Upper lobe of left lung (tissue), 6 donors: ENCODE data around the gene DLG2. TPM values are rescaled to one million over a fixed set of nuclear protein-coding genes. Genes with fewer than 3 reads are reported as not detected.
"Not testable (repeated sequence)": the region's sequence is repeated elsewhere in the genome, so short reads cannot be mapped to it uniquely, and the experiment has no call there.

ENCODE experiments used
- ATAC-seq, 2 donors: fragments of 200-7000 bp; cut with Tn5 transposase; one replicate each; pipeline ENCODE4 v1.9.1; 2022; ENCODE audit warnings: mild to moderate bottlenecking in 2 of 2, moderate library complexity in 2 of 2; ENCODE audit not compliant: low FRiP score in 2 of 2
- DNase-seq, 2 donors: peaks; one replicate each; pipeline ENCODE4 v3.0.0-alpha.2; 2019 to 2020
- H3K27ac ChIP-seq, 4 donors: fragments of 200-600 bp; sonication (generic); one replicate each; pipeline ENCODE4 v1.5.1; 2016 to 2019
- H3K27me3 ChIP-seq, 4 donors: fragments of 200-600 bp; sonication (generic); one replicate each; pipeline ENCODE4 v1.5.1; 2017 to 2019
- H3K36me3 ChIP-seq, 4 donors: fragments of 200-600 bp; sonication (generic); one replicate each; pipeline ENCODE4 v1.5.1; 2016 to 2019
- H3K4me1 ChIP-seq, 4 donors: fragments of 200-600 bp; sonication (generic); one replicate each; pipeline ENCODE4 v1.5.1; 2018 to 2019
- H3K4me3 ChIP-seq, 4 donors: fragments of 200-600 bp; sonication (generic); one replicate each; pipeline ENCODE4 v1.5.1; 2017 to 2019; ENCODE audit warnings: mild to moderate bottlenecking in 2 of 4, moderate library complexity in 1 of 4
- H3K9me3 ChIP-seq, 4 donors: fragments of 200-600 bp; sonication (generic); one replicate each; pipeline ENCODE4 v1.5.1; 2018 to 2019
- CTCF ChIP-seq, 6 experiments: fragments of 450-650 bp in 4 of 6; fragments of 200-600 bp in 2 of 6; sonication (generic) in 2 of 6; IDR thresholded peaks; one replicate each; pipeline ENCODE4 v1.5.1; 2016 to 2019; ENCODE audit warnings: antibody characterized with exemption in 6 of 6
- EP300 ChIP-seq, 4 donors: sonication (generic); formaldehyde crosslinking; IDR thresholded peaks; one replicate each; pipeline ENCODE4 v1.5.1; 2017; ENCODE audit warnings: antibody characterized with exemption in 4 of 4, control low read depth in 2 of 4
- POLR2A ChIP-seq, 4 donors: fragments of 450-650 bp; IDR thresholded peaks; one replicate each; pipeline ENCODE4 v1.5.1; 2016 to 2017; ENCODE audit warnings: antibody characterized with exemption in 4 of 4, mild to moderate bottlenecking in 2 of 4
- POLR2AphosphoS5 ChIP-seq, 2 donors: sonication (generic); formaldehyde crosslinking; IDR thresholded peaks; one replicate each; pipeline ENCODE4 v1.5.1; 2017; ENCODE audit warnings: antibody characterized with exemption in 2 of 2
- WGBS, 2 donors: methylation state at CpG; one replicate each; pipeline ENCODE4 v1.1.5; 2017 to 2018; 5-methylcytosine and 5-hydroxymethylcytosine counted together
- total RNA-seq, 6 donors: library from RNA; depleted of rRNA in 4 of 6; stranded (reverse); fragments of >200 nt in 4 of 6; gene quantifications; one replicate each; pipeline versions ENCODE4 v1.1.0 to v1.2.1, GENCODE V29; 2016 to 2021
- donor health status: DM: no; HTN: no; CAD: no; lungs with moderate emphysema.
- donor health status: DM: no; HTN: yes; CAD: no; lungs with severe emphysema.

The DLG2 gene
- total RNA-seq, 6 donors from 2014 or later = 3.4 to 37.7 (median 9.1) TPM

GRCh38 chr11:83734120-83734519 is 1893.0 kb downstream of the DLG2 start:
- no peaks in the 10 kb centered on the region for H3K36me3 ChIP-seq
- no peak for DNase-seq
- H3K27me3 ChIP-seq = no peaks in the 10 kb centered on the region
- H3K4me1 ChIP-seq = no peaks in the 10 kb centered on the region
- no peak overlapping the region for H3K27ac ChIP-seq
- H3K4me3 ChIP-seq = no peak overlapping the region
- TF ChIP-seq CTCF (IDR thresholded peaks at IDR 0.05) = no peak
- no peak for TF ChIP-seq POLR2AphosphoS5 (IDR thresholded peaks at IDR 0.05)
- H3K9me3 ChIP-seq = no peaks in the 10 kb centered on the region
- WGBS, 2 donors = 96 to 100% methylated on average over 1 of the region's 1 CpG
- ATAC-seq = no peak

GRCh38 chr11:83731288-83731687 is 1895.9 kb downstream of the DLG2 start:
- H3K4me3 ChIP-seq, H3K36me3 ChIP-seq, DNase-seq, H3K27me3 ChIP-seq, H3K27ac ChIP-seq, H3K9me3 ChIP-seq, H3K4me1 ChIP-seq, ATAC-seq: not testable (repeated sequence)
- WGBS, 2 donors = 88 to 95% methylated on average over 2 of the region's 2 CpGs

GRCh38 chr11:83728281-83728680 is 1898.9 kb downstream of the DLG2 start:
- TF ChIP-seq POLR2A (IDR thresholded peaks at IDR 0.05) (no peak), EP300 (IDR thresholded peaks at IDR 0.05) (no peak), CTCF (IDR thresholded peaks at IDR 0.05) (no peak), POLR2AphosphoS5 (IDR thresholded peaks at IDR 0.05) (no peak)
- 86 to 94% methylated on average over 2 of the region's 2 CpGs for WGBS, 2 donors

GRCh38 chr11:83727251-83727650 is 1899.9 kb downstream of the DLG2 start:
- Histone ChIP-seq H3K27me3 (no peaks in the 10 kb centered on the region), H3K4me3 (no peak overlapping the region), H3K4me1 (peaks cover 0 to 10% (median 10%) of the 10 kb centered on the region in 4 donors), H3K9me3 (no peaks in the 10 kb centered on the region), H3K27ac (no peak overlapping the region), H3K36me3 (no peaks in the 10 kb centered on the region)
- no peak for DNase-seq
- TF ChIP-seq EP300 (IDR thresholded peaks at IDR 0.05) (no peak), CTCF (IDR thresholded peaks at IDR 0.05) (no peak)
- 90 to 100% methylated on average over 1 of the region's 1 CpG for WGBS, 2 donors
- no peak for ATAC-seq

More at GRCh38 chr11:83728281-83728680, 1898.9 kb downstream of the DLG2 start:
- H3K9me3 ChIP-seq = no peaks in the 10 kb centered on the region
- DNase-seq (no peak), ATAC-seq (no peak)
- H3K27ac ChIP-seq = no peak overlapping the region
- H3K36me3 ChIP-seq = no peaks in the 10 kb centered on the region
- no peak overlapping the region for H3K4me3 ChIP-seq
- peaks cover 0 to 10% (median 10%) of the 10 kb centered on the region in 4 donors for H3K4me1 ChIP-seq
- no peaks in the 10 kb centered on the region for H3K27me3 ChIP-seq

GRCh38 chr11:83726316-83726715 is 1900.8 kb downstream of the DLG2 start:
- H3K27ac ChIP-seq = no peak overlapping the region
- no peak for DNase-seq
- H3K9me3 ChIP-seq = no peaks in the 10 kb centered on the region
- H3K36me3 ChIP-seq = no peaks in the 10 kb centered on the region
- ATAC-seq = no peak
- TF ChIP-seq EP300 (IDR thresholded peaks at IDR 0.05) = no peak
- WGBS, 2 donors = 73 to 77% methylated on average over 2 of the region's 2 CpGs
- H3K27me3 ChIP-seq = no peaks in the 10 kb centered on the region
- H3K4me3 ChIP-seq = no peak overlapping the region
- H3K4me1 ChIP-seq = peaks cover 0 to 10% (median 10%) of the 10 kb centered on the region in 4 donors

GRCh38 chr11:83725728-83726127 is 1901.4 kb downstream of the DLG2 start:
- TF ChIP-seq POLR2AphosphoS5 (IDR thresholded peaks at IDR 0.05) = no peak
- TF ChIP-seq EP300 (IDR thresholded peaks at IDR 0.05) = no peak
- no peak for TF ChIP-seq POLR2A (IDR thresholded peaks at IDR 0.05)
- no peak for TF ChIP-seq CTCF (IDR thresholded peaks at IDR 0.05)
- Histone ChIP-seq H3K9me3 (no peaks in the 10 kb centered on the region), H3K4me1 (peaks cover 0 to 10% (median 10%) of the 10 kb centered on the region in 4 donors), H3K36me3 (no peaks in the 10 kb centered on the region), H3K4me3 (no peak overlapping the region), H3K27me3 (no peaks in the 10 kb centered on the region), H3K27ac (no peak overlapping the region)
- WGBS, 2 donors = 48% methylated on average over 4 of the region's 4 CpGs
- DNase-seq = no peak
- ATAC-seq = no peak
